ENCODE measurements around the gene PSMB10. TPM values are rescaled to one million over a fixed set of nuclear protein-coding genes. Genes with fewer than 3 reads are reported as not detected.

The PSMB10 gene
- total RNA-seq, 1 experiment from 2014 or later = 24.5 TPM

DNA sequence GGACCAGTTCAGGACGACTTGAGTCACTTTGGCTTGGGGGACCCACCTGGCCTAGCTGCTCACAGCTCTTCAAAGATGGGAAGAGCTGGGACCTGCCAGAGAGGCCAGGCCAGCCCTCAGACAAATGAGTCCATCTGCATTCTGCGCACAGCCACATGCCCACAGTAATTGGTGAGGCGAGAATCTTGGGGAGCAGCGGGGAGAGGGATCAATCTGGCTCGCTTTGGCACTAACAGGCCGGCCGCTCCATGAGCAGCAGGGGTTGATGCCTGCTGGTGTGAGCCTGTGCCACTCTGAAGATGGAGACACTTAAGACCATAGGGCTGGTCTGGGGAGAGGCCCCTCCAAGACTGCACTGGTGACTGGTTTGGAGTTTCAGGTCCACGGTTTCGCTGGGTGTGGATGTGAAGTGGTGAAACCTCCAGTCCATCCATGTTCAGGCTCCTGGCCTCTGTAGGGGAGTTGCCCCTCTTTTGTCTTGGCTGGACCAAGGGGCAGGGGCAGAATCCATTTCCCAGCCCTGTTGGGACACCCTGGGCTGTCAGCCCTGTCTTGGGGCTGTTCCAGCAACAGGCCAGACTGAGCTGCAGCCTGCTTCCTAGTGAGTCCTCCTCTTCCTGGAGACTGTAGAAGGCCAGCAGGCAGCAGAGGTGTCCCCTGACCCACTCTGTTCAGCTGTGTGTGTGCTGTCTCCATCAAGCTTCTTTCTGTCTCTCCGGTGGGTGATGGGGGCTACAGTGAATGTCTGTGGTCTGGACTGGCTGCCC is 12.3 kb downstream of the PSMB10 start:
- WGBS (ENCODE audit: extremely low coverage, insufficient read length, low lambda C conversion rate) = no CpG with 5 or more reads among the region's 10 CpGs

More for the DNA sequence above, 12.3 kb downstream of the PSMB10 start:
- H2AFZ ChIP-seq (ENCODE audit: low read length) = no peak overlapping the region
- H3K56ac ChIP-seq (ENCODE audit: insufficient read length, low read depth, low read length) = no peak overlapping the region
- no peaks in the 10 kb centered on the region for H3K79me1 ChIP-seq (ENCODE audit: insufficient read depth, low read depth, low read length, poor library complexity, severe bottlenecking)
- H3K14ac ChIP-seq (ENCODE audit: insufficient read depth, low read length) = no peak overlapping the region
- H4K5ac ChIP-seq (ENCODE audit: insufficient read length, low read depth, low read length) = no peak overlapping the region
- DNase-seq = no peak
- no peak overlapping the region for H3K9ac ChIP-seq (ENCODE audit: extremely low read depth, insufficient read length, low read length)
- TF ChIP-seq, protein P1, sequence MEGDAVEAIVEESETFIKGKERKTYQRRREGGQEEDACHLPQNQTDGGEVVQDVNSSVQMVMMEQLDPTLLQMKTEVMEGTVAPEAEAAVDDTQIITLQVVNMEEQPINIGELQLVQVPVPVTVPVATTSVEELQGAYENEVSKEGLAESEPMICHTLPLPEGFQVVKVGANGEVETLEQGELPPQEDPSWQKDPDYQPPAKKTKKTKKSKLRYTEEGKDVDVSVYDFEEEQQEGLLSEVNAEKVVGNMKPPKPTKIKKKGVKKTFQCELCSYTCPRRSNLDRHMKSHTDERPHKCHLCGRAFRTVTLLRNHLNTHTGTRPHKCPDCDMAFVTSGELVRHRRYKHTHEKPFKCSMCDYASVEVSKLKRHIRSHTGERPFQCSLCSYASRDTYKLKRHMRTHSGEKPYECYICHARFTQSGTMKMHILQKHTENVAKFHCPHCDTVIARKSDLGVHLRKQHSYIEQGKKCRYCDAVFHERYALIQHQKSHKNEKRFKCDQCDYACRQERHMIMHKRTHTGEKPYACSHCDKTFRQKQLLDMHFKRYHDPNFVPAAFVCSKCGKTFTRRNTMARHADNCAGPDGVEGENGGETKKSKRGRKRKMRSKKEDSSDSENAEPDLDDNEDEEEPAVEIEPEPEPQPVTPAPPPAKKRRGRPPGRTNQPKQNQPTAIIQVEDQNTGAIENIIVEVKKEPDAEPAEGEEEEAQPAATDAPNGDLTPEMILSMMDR (conservative IDR thresholded peaks at IDR 0.05) = no peak
- H3K9me3 ChIP-seq (ENCODE audit: control insufficient read depth, low read depth, low read length) = no peaks in the 10 kb centered on the region
- H3T11ph ChIP-seq (ENCODE audit: low read length) = no peak overlapping the region
- no peak overlapping the region for H2BK20ac ChIP-seq (ENCODE audit: low read depth, low read length, poor library complexity, severe bottlenecking)
- H3K4me2 ChIP-seq (ENCODE audit: insufficient read depth, insufficient read length, low read length) = no peak overlapping the region
- H2BK120ac ChIP-seq (ENCODE audit: low read depth, low read length, poor library complexity, severe bottlenecking) = no peak overlapping the region
- H3K79me2 ChIP-seq (ENCODE audit: insufficient read depth, low read length) = no peaks in the 10 kb centered on the region
- H4K20me1 ChIP-seq (ENCODE audit: control insufficient read depth, insufficient read depth, insufficient read length) = no peaks in the 10 kb centered on the region
- no peak overlapping the region for H3K18ac ChIP-seq (ENCODE audit: insufficient read length, low read depth, low read length)
- no peaks in the 10 kb centered on the region for H3K4me1 ChIP-seq (ENCODE audit: insufficient read depth, low read length)
- H4K8ac ChIP-seq (replicated peaks; ENCODE audit: insufficient read length, low read depth, low read length) = no peak overlapping the region
- Mint-ChIP-seq H3K27me3 (ENCODE audit: low read depth) (no peaks in the 10 kb centered on the region), H3K9me3 (no peaks in the 10 kb centered on the region), H3K36me3 (ENCODE audit: insufficient read depth in 1 of 3, low read depth in 3 of 3) (peaks cover 1 to 8% (median 4%) of the 10 kb centered on the region in 3 experiments; a peak in 4 of 7 replicates), H3K27ac (peak overlapping the region in 1 of 3 experiments; percentile 81; a peak in 1 of 7 replicates), H3K4me1 (peaks cover 4 to 16% of the 10 kb centered on the region in 2 experiments; a peak in 2 of 4 replicates), H3K4me3 (no peak overlapping the region)
- no peak overlapping the region for H3K4ac ChIP-seq (ENCODE audit: low read depth, low read length)
- H3K23me2 ChIP-seq (ENCODE audit: insufficient read length, low read depth, low read length, poor library complexity, severe bottlenecking) = no peaks in the 10 kb centered on the region
- H2BK5ac ChIP-seq (ENCODE audit: insufficient read length, low read length) = no peak overlapping the region
- no peak overlapping the region for H2BK12ac ChIP-seq (ENCODE audit: insufficient read length, low read depth, low read length)
- H3K23ac ChIP-seq (ENCODE audit: insufficient read length, low read depth, low read length) = no peak overlapping the region
- H4K91ac ChIP-seq (ENCODE audit: insufficient read length, low read depth, low read length) = no peak overlapping the region
- no peak overlapping the region for H2BK15ac ChIP-seq (ENCODE audit: low read depth, low read length)
- no peak overlapping the region for H3K27ac ChIP-seq (ENCODE audit: insufficient read length, low read depth, low read length)
- no peaks in the 10 kb centered on the region for H3K27me3 ChIP-seq (ENCODE audit: insufficient read depth, low read length)
- no peak overlapping the region for H2AK5ac ChIP-seq (ENCODE audit: insufficient read length, low read length)
